Raji (cell line): ENCODE data around the gene THSD4.

Experiments
- POLR2A ChIP-seq: IDR thresholded peaks from 2 replicates; pipeline ENCODE4 v1.6.1; 2011; ENCODE audit warnings: low read depth, low read length, control low read depth; ENCODE audit not compliant: insufficient read depth

The THSD4 gene

DNA sequence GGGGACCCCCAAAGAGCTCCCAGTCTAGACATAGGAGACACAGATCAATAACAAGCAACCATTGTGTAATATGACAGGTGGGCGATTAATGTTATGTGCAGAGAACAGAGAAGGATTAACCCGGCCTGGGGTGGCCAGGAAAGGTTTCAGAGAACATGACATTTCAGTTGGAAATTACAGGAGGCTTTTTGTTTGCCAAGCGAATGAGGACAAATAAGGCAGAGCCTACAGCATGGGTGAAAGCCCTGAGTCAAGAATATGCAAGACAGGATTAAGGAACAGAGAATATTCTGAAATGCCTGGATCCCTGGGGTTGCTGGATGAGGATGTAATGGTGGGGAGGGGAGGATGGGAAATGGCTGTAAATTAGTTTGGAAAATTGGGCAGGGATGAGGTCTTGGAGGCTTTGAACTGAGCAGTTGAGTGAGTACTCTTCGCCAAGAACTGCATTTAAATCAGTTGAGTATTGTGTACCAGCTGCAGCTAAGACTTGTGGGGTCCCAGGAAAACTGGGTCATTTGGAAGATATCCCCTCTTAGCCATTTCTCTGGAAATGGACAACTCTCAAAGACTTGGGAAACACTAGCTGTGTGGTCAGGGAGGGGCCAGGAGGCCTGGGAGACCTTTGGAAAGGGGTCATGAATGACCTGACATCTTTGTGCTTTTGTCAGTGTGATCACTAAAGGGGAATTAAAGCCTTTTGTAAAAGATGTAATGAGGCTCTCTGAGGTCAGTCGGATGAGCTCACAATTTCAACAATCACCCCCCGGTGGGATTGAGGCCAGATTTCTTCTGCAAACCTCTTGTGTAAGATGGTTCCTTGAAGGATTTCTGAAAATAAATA is 496.5 kb downstream of the THSD4 start:
- no peak for TF ChIP-seq POLR2A

GRCh38 chr15:71612397-71612722 is 497.1 kb downstream of the THSD4 start:
- TF ChIP-seq POLR2A = no peak

DNA sequence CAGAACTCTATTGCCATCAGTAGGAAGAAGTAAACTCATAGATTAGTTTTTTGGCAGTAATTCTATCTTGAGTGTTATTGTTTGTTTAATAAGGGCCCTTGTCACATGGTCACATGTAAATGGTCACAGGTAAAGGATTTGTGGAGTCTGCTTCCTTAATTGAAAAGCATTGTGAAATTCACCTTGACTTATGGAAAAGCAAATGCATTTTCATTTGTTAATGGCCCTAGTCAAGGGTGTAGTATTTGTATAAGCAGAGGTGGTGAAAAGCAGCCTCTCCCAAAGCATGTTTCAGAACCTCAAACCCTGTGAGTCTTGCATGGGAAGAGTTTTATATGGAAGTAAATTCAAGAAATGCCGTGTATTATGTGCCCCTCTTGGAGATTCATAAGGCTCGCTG is 497.6 kb downstream of the THSD4 start:
- TF ChIP-seq POLR2A = no peak

DNA sequence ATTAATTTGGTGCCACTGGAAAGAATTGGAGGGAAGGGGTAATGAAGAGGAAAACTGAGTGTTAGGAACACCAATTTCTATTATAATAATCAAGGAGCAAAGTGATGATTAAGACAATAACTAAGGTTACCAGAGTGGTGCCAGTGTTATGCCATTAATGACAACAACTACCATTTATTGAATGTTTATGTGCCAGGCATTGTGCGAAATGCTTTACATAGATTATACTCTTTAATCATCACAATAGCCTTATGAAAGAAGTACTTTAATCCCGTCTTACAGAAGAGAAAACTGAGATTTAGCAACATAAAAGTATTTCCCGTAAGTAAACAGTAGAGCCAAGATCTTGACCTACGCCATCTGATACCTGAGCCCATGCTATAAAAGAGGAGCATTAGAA is 507.8 kb downstream of the THSD4 start:
- no peak for TF ChIP-seq POLR2A

DNA sequence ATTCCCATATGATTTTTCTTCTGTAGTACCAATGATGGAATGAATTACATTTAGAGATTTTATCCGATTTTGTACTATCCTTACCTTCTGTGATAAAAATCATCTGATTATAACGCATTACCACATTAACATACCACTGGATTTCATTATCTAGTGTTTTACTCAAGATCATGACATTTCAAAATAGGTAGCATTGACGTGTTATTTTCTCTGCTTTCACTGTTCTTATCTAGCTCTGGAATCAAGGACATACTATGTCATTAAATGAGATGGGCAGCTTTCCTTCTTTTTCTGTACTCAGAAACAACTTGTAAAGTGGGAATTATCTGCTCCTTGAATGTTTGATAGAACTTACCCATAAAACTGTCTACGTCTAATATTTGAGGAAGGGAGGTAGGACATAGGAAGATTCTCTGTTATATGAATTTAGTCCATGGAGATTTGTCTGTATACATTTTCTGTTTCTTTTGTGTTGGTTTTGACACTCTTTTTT is 511.4 kb downstream of the THSD4 start:
- no peak for TF ChIP-seq POLR2A

DNA sequence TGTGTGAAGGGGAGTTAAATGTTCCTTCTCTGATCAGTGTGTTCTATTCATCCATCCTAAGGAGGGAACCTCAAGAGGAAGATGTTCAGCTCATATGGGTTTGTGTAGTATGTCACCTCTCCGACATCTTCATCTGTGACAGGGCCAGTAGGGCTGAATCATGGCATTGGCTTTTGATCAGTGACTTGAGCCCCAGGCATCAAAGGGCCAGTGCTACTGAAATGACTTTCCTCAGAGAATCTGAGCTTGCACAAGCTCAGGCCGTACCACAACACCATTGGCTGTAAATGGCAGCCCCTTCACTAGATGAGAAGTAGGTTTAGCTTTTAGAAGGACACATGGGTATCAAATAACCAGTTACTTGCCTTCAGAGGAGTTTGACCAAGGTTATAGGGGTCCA is 511.9 kb downstream of the THSD4 start:
- no peak for TF ChIP-seq POLR2A

DNA sequence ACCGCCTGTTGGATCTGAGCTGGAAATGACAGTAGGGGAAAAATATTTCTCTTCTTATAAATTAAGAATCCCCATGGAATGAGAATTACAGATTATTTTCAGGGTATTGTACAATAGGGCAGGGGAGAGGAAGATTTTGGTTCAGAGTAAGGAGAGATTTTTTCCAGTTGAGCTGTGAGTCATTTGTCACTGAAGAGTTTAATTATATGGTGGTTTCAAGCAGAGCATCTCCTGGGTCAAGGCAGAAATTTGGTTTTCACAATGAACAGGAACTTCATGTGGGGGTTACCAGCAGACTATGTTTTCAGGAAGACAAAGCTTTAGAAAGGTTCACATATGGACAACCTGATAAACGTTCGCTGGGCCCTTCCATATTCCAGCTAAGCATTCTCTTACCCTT is 512.3 kb downstream of the THSD4 start:
- no peak for TF ChIP-seq POLR2A

GRCh38 chr15:71628988-71629770 is 513.9 kb downstream of the THSD4 start:
- no peak for TF ChIP-seq POLR2A

GRCh38 chr15:71629781-71630474 is 514.7 kb downstream of the THSD4 start:
- no peak for TF ChIP-seq POLR2A

GRCh38 chr15:71630475-71630809 is 515.2 kb downstream of the THSD4 start:
- no peak for TF ChIP-seq POLR2A

- no peak for TF ChIP-seq POLR2A
These were observed 517.4 kb downstream of the THSD4 start for GRCh38 chr15:71632576-71633195.

DNA sequence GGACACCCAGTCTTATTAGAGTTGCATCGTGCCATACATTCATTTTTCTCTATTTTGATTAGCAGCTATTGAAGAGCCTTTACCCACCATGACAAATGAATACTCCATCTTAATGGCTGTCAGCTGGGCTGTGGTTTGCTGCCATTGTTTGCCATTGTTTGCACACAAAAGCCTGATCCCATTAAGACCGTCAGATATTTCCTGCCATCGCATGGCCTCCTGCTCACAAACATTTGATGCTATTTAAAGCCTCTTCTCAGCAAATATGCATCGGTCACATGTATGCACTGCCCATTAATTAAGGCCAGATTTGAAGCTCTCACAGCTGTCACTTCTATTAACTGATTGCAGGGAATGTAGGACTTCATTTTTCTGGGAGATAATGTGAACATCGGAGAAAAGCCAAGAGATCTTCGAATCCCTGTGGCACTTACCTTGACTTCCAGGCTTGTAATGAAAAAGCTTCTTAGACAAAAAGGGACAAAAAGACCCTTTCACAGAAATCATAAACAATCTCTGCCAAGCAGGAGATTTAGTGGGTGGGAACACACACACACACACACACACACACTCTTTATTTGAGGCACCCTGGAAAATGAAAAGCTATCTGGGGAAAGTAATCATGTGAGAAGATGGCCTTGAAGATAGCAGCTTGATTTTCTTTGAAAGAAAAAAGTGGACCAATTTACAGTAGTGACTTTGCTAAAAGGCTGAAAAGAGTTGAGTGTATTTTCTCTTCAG is 519.7 kb downstream of the THSD4 start:
- TF ChIP-seq POLR2A = no peak

DNA sequence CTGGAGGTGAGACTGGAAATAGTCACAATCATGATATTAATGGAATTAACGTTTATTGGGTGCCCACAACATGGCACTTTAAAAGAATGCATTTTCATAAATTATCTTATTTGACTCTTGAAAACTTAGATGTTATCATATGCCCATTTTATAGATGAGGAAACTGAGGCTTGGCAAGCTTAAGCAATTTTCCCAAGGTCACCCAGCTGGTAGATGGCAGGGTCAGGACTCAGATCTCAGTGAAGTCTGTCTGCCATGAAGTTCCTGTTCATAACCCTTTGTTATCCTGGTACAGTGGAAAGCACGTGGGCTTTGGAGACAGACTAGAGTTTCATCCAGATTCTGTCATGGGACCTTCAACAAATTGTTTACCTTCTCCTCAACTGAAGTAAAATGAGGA is 520.5 kb downstream of the THSD4 start:
- TF ChIP-seq POLR2A = no peak

- TF ChIP-seq POLR2A = no peak
These were observed 523.6 kb downstream of the THSD4 start for GRCh38 chr15:71638876-71639275.

DNA sequence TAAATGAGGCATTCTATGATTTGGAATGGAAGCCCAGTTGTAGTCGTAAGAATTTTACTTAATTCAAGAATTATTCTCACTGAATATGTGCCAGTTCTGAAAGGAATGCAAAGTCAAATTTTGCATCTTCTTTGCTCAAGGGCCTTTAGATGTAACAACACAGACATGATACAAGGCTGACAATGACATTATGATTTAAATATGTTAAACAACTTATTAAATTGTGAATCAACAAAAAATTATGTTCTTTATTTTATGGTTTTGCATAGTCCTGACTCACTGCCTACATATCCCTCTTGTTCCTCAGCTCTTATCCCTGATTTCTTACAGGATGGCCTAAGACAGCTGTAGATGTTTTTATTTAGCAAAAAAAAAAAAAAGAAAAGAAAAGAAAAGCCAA is 524.2 kb downstream of the THSD4 start:
- no peak for TF ChIP-seq POLR2A
